Measurements from ENCODE around the gene MED13L.

DNA sequence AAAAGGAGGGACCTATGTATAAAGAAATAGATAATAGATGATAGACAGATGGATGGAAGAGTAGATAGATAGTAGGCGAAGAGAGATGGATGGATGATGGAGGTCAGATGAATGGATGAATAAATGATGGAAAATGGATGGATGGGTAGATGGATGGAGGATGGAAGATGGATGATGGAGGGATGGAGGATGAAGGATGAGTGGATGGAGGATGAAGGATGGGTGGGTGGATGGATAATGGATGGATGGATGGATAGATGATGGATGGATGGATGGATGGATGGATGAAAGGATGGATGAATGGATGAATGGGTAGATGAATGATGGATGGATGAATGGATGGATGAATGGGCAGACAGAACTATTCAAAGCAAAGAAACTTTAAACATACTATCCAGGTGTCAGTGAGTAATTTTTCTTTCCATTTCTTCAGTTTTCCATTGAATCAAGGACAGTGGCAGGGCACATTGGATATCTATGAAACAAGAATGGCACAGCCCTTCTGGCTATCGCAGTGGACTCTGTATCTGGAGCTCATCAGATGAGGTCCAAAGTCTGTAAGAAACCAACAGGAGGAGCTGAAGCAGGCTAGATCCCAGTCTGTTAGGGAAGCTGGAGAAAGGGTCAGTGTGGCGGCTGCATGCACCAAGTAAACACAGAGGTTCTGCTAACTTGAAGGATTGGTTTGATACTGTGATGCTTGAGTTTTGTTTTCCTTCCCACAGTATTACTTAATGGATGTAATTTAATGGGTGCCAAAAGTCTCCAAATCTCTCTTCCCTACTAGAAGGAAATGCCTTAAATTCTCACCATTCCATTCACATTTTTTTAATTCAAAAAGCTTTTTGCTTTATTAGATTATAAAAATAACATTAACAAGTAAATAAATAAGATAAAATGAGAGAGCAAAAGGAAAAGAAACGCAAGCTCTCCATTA, 18.1 kb upstream of the MED13L start:
- TF ChIP-seq, protein P1, sequence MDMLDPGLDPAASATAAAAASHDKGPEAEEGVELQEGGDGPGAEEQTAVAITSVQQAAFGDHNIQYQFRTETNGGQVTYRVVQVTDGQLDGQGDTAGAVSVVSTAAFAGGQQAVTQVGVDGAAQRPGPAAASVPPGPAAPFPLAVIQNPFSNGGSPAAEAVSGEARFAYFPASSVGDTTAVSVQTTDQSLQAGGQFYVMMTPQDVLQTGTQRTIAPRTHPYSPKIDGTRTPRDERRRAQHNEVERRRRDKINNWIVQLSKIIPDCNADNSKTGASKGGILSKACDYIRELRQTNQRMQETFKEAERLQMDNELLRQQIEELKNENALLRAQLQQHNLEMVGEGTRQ (IDR thresholded peaks at IDR 0.05; ENCODE audit: low read depth, low read length), result no peak
- TF ChIP-seq, protein P2, sequence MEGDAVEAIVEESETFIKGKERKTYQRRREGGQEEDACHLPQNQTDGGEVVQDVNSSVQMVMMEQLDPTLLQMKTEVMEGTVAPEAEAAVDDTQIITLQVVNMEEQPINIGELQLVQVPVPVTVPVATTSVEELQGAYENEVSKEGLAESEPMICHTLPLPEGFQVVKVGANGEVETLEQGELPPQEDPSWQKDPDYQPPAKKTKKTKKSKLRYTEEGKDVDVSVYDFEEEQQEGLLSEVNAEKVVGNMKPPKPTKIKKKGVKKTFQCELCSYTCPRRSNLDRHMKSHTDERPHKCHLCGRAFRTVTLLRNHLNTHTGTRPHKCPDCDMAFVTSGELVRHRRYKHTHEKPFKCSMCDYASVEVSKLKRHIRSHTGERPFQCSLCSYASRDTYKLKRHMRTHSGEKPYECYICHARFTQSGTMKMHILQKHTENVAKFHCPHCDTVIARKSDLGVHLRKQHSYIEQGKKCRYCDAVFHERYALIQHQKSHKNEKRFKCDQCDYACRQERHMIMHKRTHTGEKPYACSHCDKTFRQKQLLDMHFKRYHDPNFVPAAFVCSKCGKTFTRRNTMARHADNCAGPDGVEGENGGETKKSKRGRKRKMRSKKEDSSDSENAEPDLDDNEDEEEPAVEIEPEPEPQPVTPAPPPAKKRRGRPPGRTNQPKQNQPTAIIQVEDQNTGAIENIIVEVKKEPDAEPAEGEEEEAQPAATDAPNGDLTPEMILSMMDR (conservative IDR thresholded peaks at IDR 0.05; ENCODE audit: low read depth, low read length), result no peak
- TF ChIP-seq POLR2A (IDR thresholded peaks at IDR 0.05; ENCODE audit: low read depth, low read length), result no peak
- TF ChIP-seq RCOR1 (IDR thresholded peaks at IDR 0.05; ENCODE audit: insufficient replicate concordance, low read length), result no peak
- TF ChIP-seq MAFK (IDR thresholded peaks at IDR 0.05; ENCODE audit: low read depth, low read length), result no peak
- no peak for TF ChIP-seq RAD21 (IDR thresholded peaks at IDR 0.05; ENCODE audit: low read length)
- TF ChIP-seq SMC3 (IDR thresholded peaks at IDR 0.05; ENCODE audit: low read depth, low read length), result no peak
- TF ChIP-seq MAZ (IDR thresholded peaks at IDR 0.05; ENCODE audit: borderline replicate concordance, low read depth, low read length), result no peak
